ENCODE measurements around the gene KCNQ4.
A peak's percentile ranks its signal among the peaks of the same experiment; 100 is the strongest.

Gene KCNQ4

DNA sequence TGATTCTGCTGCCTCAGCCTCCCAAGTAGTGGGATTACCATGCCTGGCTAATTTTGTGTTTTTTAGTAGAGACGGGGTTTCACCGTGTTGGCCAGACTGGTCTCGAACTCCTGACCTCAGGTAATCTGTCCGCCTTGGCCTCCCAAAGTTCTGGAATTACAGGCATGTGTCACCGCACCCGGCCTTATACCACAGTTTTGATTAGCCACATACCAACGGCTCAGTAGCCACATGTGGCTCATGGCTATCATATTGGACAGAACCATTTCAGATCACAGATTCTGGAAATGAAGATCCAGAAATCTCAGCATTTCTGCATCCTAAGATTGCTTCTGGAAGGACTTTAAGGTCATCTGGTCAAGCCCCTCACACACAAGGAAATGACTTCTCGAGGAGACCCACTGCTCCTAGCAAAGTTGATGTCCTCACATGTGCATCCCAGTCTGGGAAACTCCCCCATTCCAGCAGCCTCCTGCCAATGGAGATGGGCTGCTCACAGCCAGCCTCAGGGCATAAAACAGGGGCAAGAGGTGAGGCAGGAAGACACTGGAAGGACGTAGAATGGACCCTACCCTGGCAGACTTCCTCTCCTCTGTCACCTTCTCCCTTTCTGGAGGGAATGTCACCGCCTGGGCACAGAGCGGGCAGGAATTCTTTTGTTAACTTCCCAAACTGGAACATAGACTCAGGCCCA, 96.0 kb downstream of the KCNQ4 start:
- Histone ChIP-seq H3K4me3 (ENCODE audit: low read depth in 1 of 2, low read length in 2 of 2) (no peak overlapping the region), H3K36me3 (ENCODE audit: control insufficient read depth in 1 of 2, insufficient read depth in 2 of 2, low read length in 2 of 2) (no peaks in the 10 kb centered on the region), H3K4me1 (ENCODE audit: control insufficient read depth in 1 of 2, insufficient read depth in 2 of 2, low read length in 2 of 2) (no peaks in the 10 kb centered on the region), H3K27ac (ENCODE audit: low read length) (no peak overlapping the region), H3K27me3 (ENCODE audit: low read depth, low read length) (peaks cover 9% of the 10 kb centered on the region), H3K9me3 (ENCODE audit: control insufficient read depth in 1 of 2, low read length in 2 of 2) (peaks cover 0 to 6% of the 10 kb centered on the region in 2 donors)

DNA sequence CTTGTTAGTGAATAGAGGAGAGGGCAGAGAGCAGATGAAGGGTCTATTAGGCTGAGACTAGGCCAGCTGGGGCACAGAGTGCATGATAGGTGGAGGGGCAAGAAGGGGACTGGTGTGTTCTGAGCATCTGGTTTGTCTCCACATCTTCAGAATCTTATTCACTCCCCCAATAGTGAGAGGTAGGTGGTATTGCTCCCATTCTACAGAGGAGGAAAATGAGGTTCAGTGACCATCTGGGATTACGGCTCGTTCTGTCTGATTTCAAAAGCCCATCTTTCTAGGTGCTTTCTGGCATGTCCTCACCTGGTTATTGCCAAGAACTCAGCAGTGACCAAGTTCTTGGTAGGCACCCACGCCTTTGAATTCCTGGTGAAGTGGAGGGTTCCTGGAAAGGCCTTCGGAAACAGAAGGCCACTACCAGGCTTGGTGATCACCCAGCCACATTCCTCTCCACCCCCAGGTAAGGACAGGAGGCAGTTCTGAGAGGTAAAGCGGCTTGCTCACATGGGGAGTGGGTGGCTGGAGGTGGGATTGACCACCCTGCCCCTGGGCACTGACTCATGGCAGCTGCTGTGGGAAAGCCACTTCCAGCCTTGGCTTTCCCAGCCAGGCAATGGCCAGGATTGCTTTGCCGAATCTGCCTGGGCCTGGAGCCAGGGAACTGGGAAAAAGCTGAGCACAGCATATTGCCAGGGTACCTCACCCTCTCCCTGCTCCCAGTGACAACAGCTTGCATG, 97.4 kb downstream of the KCNQ4 start:
- H3K4me3 ChIP-seq (ENCODE audit: low read depth in 1 of 2, low read length in 2 of 2) = no peak overlapping the region
- H3K27me3 ChIP-seq (ENCODE audit: low read depth, low read length) = peaks cover 11% of the 10 kb centered on the region
- no peaks in the 10 kb centered on the region for H3K36me3 ChIP-seq (ENCODE audit: control insufficient read depth in 1 of 2, insufficient read depth in 2 of 2, low read length in 2 of 2)
- H3K27ac ChIP-seq (ENCODE audit: low read length) = no peak overlapping the region
- H3K4me1 ChIP-seq (ENCODE audit: control insufficient read depth in 1 of 2, insufficient read depth in 2 of 2, low read length in 2 of 2) = no peaks in the 10 kb centered on the region
- H3K9me3 ChIP-seq (ENCODE audit: control insufficient read depth in 1 of 2, low read length in 2 of 2) = peaks cover 0 to 6% of the 10 kb centered on the region in 2 donors

DNA sequence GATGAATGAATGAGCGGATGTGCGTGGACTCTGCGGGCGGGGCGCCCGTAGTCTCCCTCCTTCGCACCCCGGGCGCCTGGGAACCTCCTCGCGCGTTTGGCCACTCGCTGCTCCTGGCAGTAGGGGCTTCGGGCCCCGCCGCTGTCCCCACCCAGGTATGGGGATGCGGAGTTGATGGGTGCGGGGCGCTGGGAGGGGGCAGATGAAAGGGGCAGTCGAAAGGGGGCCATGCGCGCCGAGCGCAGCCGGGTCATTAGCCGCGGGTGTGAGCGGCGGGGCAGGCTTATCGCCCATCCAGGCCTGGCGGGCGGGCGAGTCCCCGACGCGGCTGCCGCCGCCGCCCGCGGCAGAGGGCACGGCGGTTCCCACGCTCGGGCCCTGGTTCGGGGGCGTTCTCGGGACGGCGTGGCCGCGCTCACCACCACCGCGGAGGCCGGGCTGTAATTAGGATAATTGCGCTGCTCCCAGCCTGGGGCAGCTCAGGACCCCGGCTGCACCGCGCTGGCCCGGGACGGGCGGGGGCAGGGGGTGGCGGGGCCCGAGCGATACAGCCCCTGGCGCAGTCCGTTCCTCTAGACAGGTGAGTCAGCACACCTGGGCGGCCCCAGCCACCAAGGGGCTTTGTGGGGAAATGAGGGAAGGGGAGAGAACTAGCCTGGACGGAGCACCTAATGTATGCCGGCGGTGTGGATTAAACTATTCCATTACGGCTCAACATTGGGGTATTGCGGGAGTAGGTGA, 100.6 kb downstream of the KCNQ4 start:
- H3K36me3 ChIP-seq (ENCODE audit: control insufficient read depth in 1 of 2, insufficient read depth in 2 of 2, low read length in 2 of 2) = no peaks in the 10 kb centered on the region
- peaks cover 11% of the 10 kb centered on the region for H3K27me3 ChIP-seq (ENCODE audit: low read depth, low read length)
- no peaks in the 10 kb centered on the region for H3K9me3 ChIP-seq (ENCODE audit: control insufficient read depth in 1 of 2, low read length in 2 of 2)
- H3K4me3 ChIP-seq (ENCODE audit: low read depth in 1 of 2, low read length in 2 of 2) = peak overlapping the region in 1 of 2 donors; percentile 46
- no peak overlapping the region for H3K27ac ChIP-seq (ENCODE audit: low read length)
- no peaks in the 10 kb centered on the region for H3K4me1 ChIP-seq (ENCODE audit: control insufficient read depth in 1 of 2, insufficient read depth in 2 of 2, low read length in 2 of 2)

DNA sequence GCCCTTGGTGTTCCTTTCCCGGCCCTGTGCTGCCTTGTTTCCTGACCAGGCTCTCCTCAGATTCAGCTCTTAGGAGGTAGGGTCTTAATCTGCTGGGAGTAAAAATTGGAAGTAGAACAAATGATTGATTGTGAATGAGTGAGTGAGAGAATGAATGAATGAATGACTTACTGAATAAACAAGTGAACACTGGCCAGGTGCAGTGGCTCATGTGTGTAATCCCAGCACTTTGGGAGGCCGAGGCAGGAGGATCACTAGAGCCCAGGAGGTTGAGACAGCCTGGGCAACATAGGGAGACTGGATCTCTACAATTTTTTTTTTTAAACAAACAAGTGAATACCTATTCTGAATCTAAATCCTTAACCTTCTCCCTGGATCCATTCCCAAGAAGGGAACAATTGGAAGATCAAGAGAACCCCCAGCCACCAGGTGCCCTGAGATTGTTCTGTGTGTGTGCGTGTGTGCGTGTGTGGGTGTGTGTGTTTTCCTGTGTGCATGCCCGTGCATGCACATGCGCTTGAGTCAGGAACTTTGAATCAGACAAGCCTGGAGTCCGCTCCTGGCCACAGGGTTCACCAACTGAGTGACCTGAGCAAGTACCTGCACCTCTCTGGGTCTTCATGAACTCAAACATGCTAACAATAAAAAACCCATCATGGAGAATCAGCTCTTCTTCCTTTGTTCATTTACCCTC, 102.9 kb downstream of the KCNQ4 start:
- no peaks in the 10 kb centered on the region for H3K36me3 ChIP-seq (ENCODE audit: control insufficient read depth in 1 of 2, insufficient read depth in 2 of 2, low read length in 2 of 2)
- no peak overlapping the region for H3K4me3 ChIP-seq (ENCODE audit: low read depth in 1 of 2, low read length in 2 of 2)
- H3K4me1 ChIP-seq (ENCODE audit: control insufficient read depth in 1 of 2, insufficient read depth in 2 of 2, low read length in 2 of 2) = no peaks in the 10 kb centered on the region
- peaks cover 11% of the 10 kb centered on the region for H3K27me3 ChIP-seq (ENCODE audit: low read depth, low read length)
- no peak overlapping the region for H3K27ac ChIP-seq (ENCODE audit: low read length)
- H3K9me3 ChIP-seq (ENCODE audit: control insufficient read depth in 1 of 2, low read length in 2 of 2) = no peaks in the 10 kb centered on the region

DNA sequence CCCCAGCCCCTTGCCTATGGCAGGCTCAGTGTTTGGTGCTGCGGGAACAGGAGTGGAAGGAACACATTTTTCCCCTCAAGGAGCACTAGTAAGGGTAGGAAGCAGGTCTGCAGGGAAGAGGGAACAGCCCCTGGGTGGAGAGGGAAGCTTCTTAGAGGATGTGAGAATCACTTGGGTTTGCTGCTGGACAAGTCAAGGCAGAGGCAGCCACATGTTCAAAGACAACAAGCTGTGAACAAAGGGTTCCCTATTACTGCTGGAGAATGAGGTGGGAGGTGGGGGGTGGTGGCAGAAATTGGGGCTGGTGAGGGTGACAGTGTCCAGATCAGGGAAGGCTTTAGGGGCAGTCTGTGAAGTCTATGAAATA, 103.4 kb downstream of the KCNQ4 start:
- H3K36me3 ChIP-seq (ENCODE audit: control insufficient read depth in 1 of 2, insufficient read depth in 2 of 2, low read length in 2 of 2) = no peaks in the 10 kb centered on the region
- H3K4me1 ChIP-seq (ENCODE audit: control insufficient read depth in 1 of 2, insufficient read depth in 2 of 2, low read length in 2 of 2) = no peaks in the 10 kb centered on the region
- H3K27me3 ChIP-seq (ENCODE audit: low read depth, low read length) = peaks cover 11% of the 10 kb centered on the region
- H3K27ac ChIP-seq (ENCODE audit: low read length) = no peak overlapping the region
- H3K9me3 ChIP-seq (ENCODE audit: control insufficient read depth in 1 of 2, low read length in 2 of 2) = no peaks in the 10 kb centered on the region
- H3K4me3 ChIP-seq (ENCODE audit: low read depth in 1 of 2, low read length in 2 of 2) = no peak overlapping the region

DNA sequence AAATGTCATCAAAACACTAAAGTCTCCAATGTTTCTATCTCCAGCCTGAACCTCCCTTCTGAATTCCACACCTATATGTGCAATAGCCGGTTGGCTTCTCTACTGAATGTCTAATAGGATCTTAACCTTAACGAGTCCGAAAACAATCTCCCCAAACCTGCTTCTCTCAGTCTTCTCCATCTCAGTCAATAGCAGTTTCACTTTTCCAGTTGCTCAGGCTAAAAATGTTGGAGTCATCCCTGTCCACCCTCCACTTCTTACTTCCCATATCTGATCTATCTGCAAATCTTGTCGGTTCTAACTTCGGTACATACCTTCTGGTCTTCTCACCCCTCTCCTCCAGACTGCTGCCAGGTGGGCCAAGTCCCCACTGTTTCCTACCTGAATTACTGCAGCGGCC, 104.1 kb downstream of the KCNQ4 start:
- Histone ChIP-seq H3K27me3 (ENCODE audit: low read depth, low read length) (peaks cover 11% of the 10 kb centered on the region), H3K4me1 (ENCODE audit: control insufficient read depth in 1 of 2, insufficient read depth in 2 of 2, low read length in 2 of 2) (no peaks in the 10 kb centered on the region), H3K9me3 (ENCODE audit: control insufficient read depth in 1 of 2, low read length in 2 of 2) (no peaks in the 10 kb centered on the region), H3K27ac (ENCODE audit: low read length) (no peak overlapping the region), H3K36me3 (ENCODE audit: control insufficient read depth in 1 of 2, insufficient read depth in 2 of 2, low read length in 2 of 2) (no peaks in the 10 kb centered on the region), H3K4me3 (ENCODE audit: low read depth in 1 of 2, low read length in 2 of 2) (no peak overlapping the region)

Measured in muscle layer of duodenum (tissue), 2 donors.